ENCODE measurements around the gene TOLLIP.

DNA sequence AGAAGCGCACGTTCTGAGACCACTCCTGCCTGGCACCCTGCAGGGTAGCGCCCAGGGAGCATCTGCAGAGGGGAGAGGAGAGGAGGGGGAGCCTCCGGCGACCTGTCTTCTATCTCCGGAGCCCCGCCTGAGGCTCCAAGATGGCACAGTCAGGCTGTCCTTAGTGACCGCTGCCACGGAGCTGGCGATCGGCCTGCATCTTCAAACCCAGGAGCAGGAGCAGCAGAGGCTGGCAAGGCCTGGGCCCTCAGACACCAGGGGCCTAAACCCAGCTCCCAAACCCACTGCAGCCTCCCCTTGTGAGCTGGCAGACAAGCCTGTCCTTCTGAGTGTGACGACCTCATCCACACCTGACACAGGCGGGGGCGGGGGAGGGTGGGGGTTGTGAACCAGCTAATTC, 34.9 kb downstream of the TOLLIP start:
- TF ChIP-seq, protein P1, sequence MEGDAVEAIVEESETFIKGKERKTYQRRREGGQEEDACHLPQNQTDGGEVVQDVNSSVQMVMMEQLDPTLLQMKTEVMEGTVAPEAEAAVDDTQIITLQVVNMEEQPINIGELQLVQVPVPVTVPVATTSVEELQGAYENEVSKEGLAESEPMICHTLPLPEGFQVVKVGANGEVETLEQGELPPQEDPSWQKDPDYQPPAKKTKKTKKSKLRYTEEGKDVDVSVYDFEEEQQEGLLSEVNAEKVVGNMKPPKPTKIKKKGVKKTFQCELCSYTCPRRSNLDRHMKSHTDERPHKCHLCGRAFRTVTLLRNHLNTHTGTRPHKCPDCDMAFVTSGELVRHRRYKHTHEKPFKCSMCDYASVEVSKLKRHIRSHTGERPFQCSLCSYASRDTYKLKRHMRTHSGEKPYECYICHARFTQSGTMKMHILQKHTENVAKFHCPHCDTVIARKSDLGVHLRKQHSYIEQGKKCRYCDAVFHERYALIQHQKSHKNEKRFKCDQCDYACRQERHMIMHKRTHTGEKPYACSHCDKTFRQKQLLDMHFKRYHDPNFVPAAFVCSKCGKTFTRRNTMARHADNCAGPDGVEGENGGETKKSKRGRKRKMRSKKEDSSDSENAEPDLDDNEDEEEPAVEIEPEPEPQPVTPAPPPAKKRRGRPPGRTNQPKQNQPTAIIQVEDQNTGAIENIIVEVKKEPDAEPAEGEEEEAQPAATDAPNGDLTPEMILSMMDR (IDR thresholded peaks at IDR 0.05 in 8 of 11, conservative IDR thresholded peaks at IDR 0.05 in 3 of 11) = no peak
- no peak for TF ChIP-seq POLR2AphosphoS5 (IDR thresholded peaks at IDR 0.05)
